Measurements from ENCODE around the gene LRRC17. TPM values are rescaled to one million over a fixed set of nuclear protein-coding genes. Genes with fewer than 3 reads are reported as not detected.

LRRC17 gene
- total and polyA plus RNA-seq, 9 of the 15 experiments (the other 6 are each of a cell fraction or from before 2014, with no cell fraction given) = 0.03 to 0.18 (median 0.12) TPM; not detected in 5

- TF ChIP-seq MGA (IDR thresholded peaks at IDR 0.05) = peak; percentile 75
- TF ChIP-seq TAF7 (tag; IDR thresholded peaks at IDR 0.05) = no peak
- no peak for TF ChIP-seq PHTF2 (CRISPR knock-in tag; IDR thresholded peaks at IDR 0.05)
- no peak for TF ChIP-seq PKNOX1 (IDR thresholded peaks at IDR 0.05)
- no peak for TF ChIP-seq ZFP36 (IDR thresholded peaks at IDR 0.05; ENCODE audit: low read depth, low read length, partially characterized antibody)
- TF ChIP-seq, protein P1, sequence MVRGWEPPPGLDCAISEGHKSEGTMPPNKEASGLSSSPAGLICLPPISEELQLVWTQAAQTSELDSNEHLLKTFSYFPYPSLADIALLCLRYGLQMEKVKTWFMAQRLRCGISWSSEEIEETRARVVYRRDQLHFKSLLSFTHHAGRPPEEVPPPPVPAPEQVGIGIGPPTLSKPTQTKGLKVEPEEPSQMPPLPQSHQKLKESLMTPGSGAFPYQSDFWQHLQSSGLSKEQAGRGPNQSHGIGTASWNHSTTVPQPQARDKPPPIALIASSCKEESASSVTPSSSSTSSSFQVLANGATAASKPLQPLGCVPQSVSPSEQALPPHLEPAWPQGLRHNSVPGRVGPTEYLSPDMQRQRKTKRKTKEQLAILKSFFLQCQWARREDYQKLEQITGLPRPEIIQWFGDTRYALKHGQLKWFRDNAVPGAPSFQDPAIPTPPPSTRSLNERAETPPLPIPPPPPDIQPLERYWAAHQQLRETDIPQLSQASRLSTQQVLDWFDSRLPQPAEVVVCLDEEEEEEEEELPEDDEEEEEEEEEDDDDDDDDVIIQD (CRISPR knock-in tag; IDR thresholded peaks at IDR 0.05) = no peak
- TF ChIP-seq MECOM (CRISPR knock-in tag; IDR thresholded peaks at IDR 0.05) = no peak
- no peak for TF ChIP-seq SETDB1 (IDR thresholded peaks at IDR 0.05; ENCODE audit: low read length)
- TF ChIP-seq SRSF9 (IDR thresholded peaks at IDR 0.05; ENCODE audit: borderline replicate concordance, low read depth, low read length) = no peak
- no peak for TF ChIP-seq SAFB (IDR thresholded peaks at IDR 0.05; ENCODE audit: borderline replicate concordance, low read depth, low read length)
- TF ChIP-seq ZBTB33 (CRISPR knock-in tag; IDR thresholded peaks at IDR 0.05) = no peak
- no peak for TF ChIP-seq NUFIP1 (IDR thresholded peaks at IDR 0.05; ENCODE audit: partially characterized antibody)
These were observed 65.5 kb downstream of the LRRC17 start (continued) for GRCh38 chr7:102978284-102978683.
